ENCODE results near the gene MYOG. TPM values are rescaled to one million over a fixed set of nuclear protein-coding genes. Genes with fewer than 3 reads are reported as not detected.
A peak's percentile ranks its signal among the peaks of the same experiment; 100 is the strongest.

Gene MYOG
- total and polyA plus RNA-seq, 2 of the 13 experiments (the other 11 are each of a cell fraction or from before 2014, with no cell fraction given), result not detected

DNA sequence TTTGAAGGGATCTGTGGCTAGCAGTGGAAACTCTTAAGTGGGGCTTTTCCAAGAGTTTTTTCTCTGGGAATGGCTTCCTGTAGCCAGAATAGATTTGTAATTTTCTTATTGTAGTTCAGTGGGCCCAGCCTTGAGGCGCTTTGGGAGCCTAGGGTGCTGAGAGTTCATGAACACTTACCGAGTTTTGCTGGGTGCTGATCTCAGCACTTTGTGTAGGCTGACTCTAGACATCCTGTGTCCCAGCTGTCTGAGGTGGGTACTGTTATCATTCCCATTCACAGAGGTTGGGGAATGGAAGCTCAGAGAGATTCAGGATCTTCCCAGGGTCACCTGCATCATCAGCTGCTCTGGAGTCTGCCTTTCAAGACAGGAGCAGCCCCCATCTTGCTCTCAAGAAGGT is 52.5 kb downstream of the MYOG start:
- Histone ChIP-seq H2AFZ (ENCODE audit: low read length) (no peak overlapping the region), H3K4me1 (ENCODE audit: insufficient read depth, low read length) (peaks cover 10% of the 10 kb centered on the region), H3K36me3 (replicated peaks in 1 of 2; ENCODE audit: control insufficient read depth in 1 of 2, insufficient read depth in 2 of 2, low read length in 2 of 2) (no peaks in the 10 kb centered on the region), H3K27ac (ENCODE audit: extremely low read length, insufficient read depth, low read length) (no peak overlapping the region), H3K9ac (ENCODE audit: insufficient read depth, low read depth, low read length) (no peak overlapping the region), H4K20me1 (ENCODE audit: insufficient read depth, low read length) (0 out of 2 replicates have a peak, but pooled peaks cover 2% of the 10 kb centered on the region), H3K4me2 (ENCODE audit: low read depth, low read length) (no peak overlapping the region), H3K9me3 (ENCODE audit: low read length) (no peaks in the 10 kb centered on the region), H3K4me3 (replicated peaks in 1 of 3; ENCODE audit: insufficient read depth in 1 of 3, low read depth in 2 of 3, low read length in 3 of 3) (no peak overlapping the region), H3K27me3 (ENCODE audit: control insufficient read depth in 1 of 2, insufficient read depth in 2 of 2, low read length in 2 of 2) (peaks cover 2 to 31% of the 10 kb centered on the region in 2 experiments; a peak in 3 of 5 replicates), H3K79me2 (ENCODE audit: insufficient read depth, low read length) (no peaks in the 10 kb centered on the region)
- ATAC-seq (no peak), FAIRE-seq (no peak), DNase-seq (ENCODE audit: low spot score) (no peak)
- WGBS (ENCODE audit: low lambda C conversion rate), result 21% methylated on average over 2 of the region's 2 CpGs
- ChIA-PET CTCF (ENCODE audit: low intra/inter-chr PET ratio, low total read pairs) (no interaction called here), POLR2A (no interaction called here)
- intact Hi-C loops (cut with micrococcal nuclease; ENCODE audit: unreplicated experiment) (no loop called here), in situ Hi-C loops (cut with HindIII; ENCODE audit: extremely low pct_ligation_motif_present, low pct_unique_long_range_greater_than_20kb) (no loop called here)
- TF ChIP-seq MAFF (IDR thresholded peaks at IDR 0.05; ENCODE audit: low read depth, low read length) (peak; percentile 69), U2AF1 (optimal IDR thresholded peaks at IDR 0.05; ENCODE audit: low read depth, low read length) (no peak), MAFK (conservative IDR thresholded peaks at IDR 0.05 in 1 of 2, IDR thresholded peaks at IDR 0.05 in 1 of 2; ENCODE audit: low read length in 2 of 2) (peak; percentile 76 to 86)
- no TSS peak for BruUV-seq (replicated peaks)

Other genes with a start within 250 kb of the MYOG start
- gene RABIF, start 196.9 kb downstream of the MYOG start, total RNA-seq (2016; rRNA removed; fragmentation: Illumina TruSeq; extraction: Trizol), result 8.3 and 11.1 TPM in 2 replicates
- gene RABIF, start 196.9 kb downstream of the MYOG start, polyA plus RNA-seq (2011; rRNA removed), result 7.6 and 7.7 TPM in 2 replicates
- gene KLHL12, start 158.8 kb downstream of the MYOG start, total RNA-seq (2016; rRNA removed; fragmentation: Illumina TruSeq; extraction: Trizol), result 25.2 and 34.2 TPM in 2 replicates
- gene KLHL12, start 158.8 kb downstream of the MYOG start, polyA plus RNA-seq (2011; rRNA removed), result 18.4 and 19.2 TPM in 2 replicates
- gene ADIPOR1, start 127.7 kb downstream of the MYOG start, total RNA-seq (2016; rRNA removed; fragmentation: Illumina TruSeq; extraction: Trizol), result 55.7 and 60.0 TPM in 2 replicates
- gene ADIPOR1, start 127.7 kb downstream of the MYOG start, polyA plus RNA-seq (2011; rRNA removed), result 124 and 141 TPM in 2 replicates
- 7.9 and 18.9 TPM in 2 replicates for gene CYB5R1, start 118.8 kb downstream of the MYOG start, total RNA-seq (2016; rRNA removed; fragmentation: Illumina TruSeq; extraction: Trizol)
- 18.7 and 21.4 TPM in 2 replicates for gene CYB5R1, start 118.8 kb downstream of the MYOG start, polyA plus RNA-seq (2011; rRNA removed)
- gene TMEM183A, start 78.6 kb downstream of the MYOG start, total RNA-seq (2016; rRNA removed; fragmentation: Illumina TruSeq; extraction: Trizol), result 82.0 and 85.4 TPM in 2 replicates
- gene TMEM183A, start 78.6 kb downstream of the MYOG start, polyA plus RNA-seq (2011; rRNA removed), result 56.2 and 59.7 TPM in 2 replicates
- not detected in 2 replicates for gene PPFIA4, start 59.5 kb downstream of the MYOG start, total RNA-seq (2016; rRNA removed; fragmentation: Illumina TruSeq; extraction: Trizol)
- 5.4 and 6.4 TPM in 2 replicates for gene PPFIA4, start 59.5 kb downstream of the MYOG start, polyA plus RNA-seq (2011; rRNA removed)
- 0.08 and 0.11 TPM in 2 replicates for gene ADORA1, start 41.7 kb upstream of the MYOG start, total RNA-seq (2016; rRNA removed; fragmentation: Illumina TruSeq; extraction: Trizol)
- not detected in 2 replicates for gene ADORA1, start 41.7 kb upstream of the MYOG start, polyA plus RNA-seq (2011; rRNA removed)
- not detected in 2 replicates for gene MYBPH, start 89.8 kb upstream of the MYOG start, total RNA-seq (2016; rRNA removed; fragmentation: Illumina TruSeq; extraction: Trizol)
- gene MYBPH, start 89.8 kb upstream of the MYOG start, polyA plus RNA-seq (2011; rRNA removed), result 0.04 TPM in 1 of 2 replicates, not detected in the other
- gene CHI3L1, start 100.7 kb upstream of the MYOG start, total RNA-seq (2016; rRNA removed; fragmentation: Illumina TruSeq; extraction: Trizol), result 0.13 TPM in 1 of 2 replicates, not detected in the other
- gene CHI3L1, start 100.7 kb upstream of the MYOG start, polyA plus RNA-seq (2011; rRNA removed), result 0.09 and 0.17 TPM in 2 replicates
- not detected in 2 replicates for gene CHIT1, start 143.7 kb upstream of the MYOG start, total RNA-seq (2016; rRNA removed; fragmentation: Illumina TruSeq; extraction: Trizol)
- gene CHIT1, start 143.7 kb upstream of the MYOG start, polyA plus RNA-seq (2011; rRNA removed), result not detected in 2 replicates
- 18.3 and 18.7 TPM in 2 replicates for gene BTG2, start 219.5 kb upstream of the MYOG start, total RNA-seq (2016; rRNA removed; fragmentation: Illumina TruSeq; extraction: Trizol)
- gene BTG2, start 219.5 kb upstream of the MYOG start, polyA plus RNA-seq (2011; rRNA removed), result 13.6 and 16.7 TPM in 2 replicates